Loucy (cell line): ENCODE results near the gene GRIN2A.

Source experiments
- H2AFZ ChIP-seq: fragments of 200-600 bp; sonication (generic); 2 replicates; pipeline ENCODE4 v1.6.0; 2016; ENCODE audit warnings: antibody characterized with exemption, mild to moderate bottlenecking, low read length, moderate library complexity
- H3F3A ChIP-seq: fragments of 200-600 bp; 2 replicates; pipeline ENCODE4 v1.6.0; 2016; ENCODE audit warnings: antibody characterized with exemption, low read depth, mild to moderate bottlenecking
- H3K27me3 ChIP-seq: fragments of 200-600 bp; sonication (generic); 2 replicates; pipeline ENCODE4 v1.6.1; 2014; ENCODE audit warnings: low read length, mild to moderate bottlenecking; ENCODE audit not compliant: insufficient read depth, poor library complexity, severe bottlenecking
- H3K36me3 ChIP-seq: fragments of 200-600 bp; sonication (generic); 2 replicates; pipeline ENCODE4 v1.6.1; 2016; ENCODE audit warnings: low read length; ENCODE audit not compliant: insufficient read depth
- H3K4me1 ChIP-seq: fragments of 200-600 bp; sonication (generic); 2 replicates; pipeline ENCODE4 v1.5.1; 2014; ENCODE audit warnings: low read length, mild to moderate bottlenecking; ENCODE audit not compliant: insufficient read depth, poor library complexity, severe bottlenecking
- H3K4me2 ChIP-seq: fragments of 200-600 bp; sonication (generic); 2 replicates; pipeline ENCODE4 v1.6.0; 2014; ENCODE audit warnings: antibody characterized with exemption, low read length, low read depth, mild to moderate bottlenecking; ENCODE audit not compliant: poor library complexity, severe bottlenecking
- H3K4me3 ChIP-seq: fragments of 200-600 bp; sonication (generic); 2 replicates; pipeline ENCODE4 v1.5.1; 2014; ENCODE audit warnings: low read length, mild to moderate bottlenecking, mixed read lengths; ENCODE audit not compliant: poor library complexity, severe bottlenecking
- H3K79me2 ChIP-seq: fragments of 200-600 bp; sonication (generic); 2 replicates; pipeline ENCODE4 v1.6.1; 2014; ENCODE audit warnings: low read length; ENCODE audit not compliant: insufficient read depth
- H3K9ac ChIP-seq: fragments of 200-600 bp; sonication (generic); 2 replicates; pipeline ENCODE4 v1.6.0; 2014; ENCODE audit warnings: mild to moderate bottlenecking, low read depth, low read length, moderate library complexity; ENCODE audit not compliant: poor library complexity, severe bottlenecking
- H3K9me2 ChIP-seq: fragments of 200-600 bp; sonication (generic); replicated peaks from 2 replicates; pipeline ENCODE4 v1.6.1; 2016; ENCODE audit warnings: low read depth, low read length, mixed read lengths
- H3K9me3 ChIP-seq: fragments of 200-600 bp; sonication (generic); 2 replicates; pipeline ENCODE4 v1.6.1; 2014; ENCODE audit warnings: mild to moderate bottlenecking, antibody characterized with exemption, low read length, low read depth; ENCODE audit not compliant: insufficient read depth
- H4K20me1 ChIP-seq: fragments of 200-600 bp; sonication (generic); 2 replicates; pipeline ENCODE4 v1.6.0; 2014; ENCODE audit warnings: antibody characterized with exemption, low read length, mild to moderate bottlenecking; ENCODE audit not compliant: insufficient read depth, poor library complexity, severe bottlenecking
- CTCF ChIP-seq: fragments of 200-600 bp; sonication (generic); conservative IDR thresholded peaks from 2 replicates; pipeline ENCODE4 v1.5.1; 2014; ENCODE audit warnings: mild to moderate bottlenecking, antibody characterized with exemption, low read length
- EZH2phosphoT487 ChIP-seq: fragments of 200-600 bp; IDR thresholded peaks from 2 replicates; pipeline ENCODE4 v1.6.1; 2018; ENCODE audit warnings: antibody characterized with exemption, mild to moderate bottlenecking, moderate library complexity, borderline replicate concordance

GRIN2A gene

GRCh38 chr16:9827062-9827752, 355.0 kb downstream of the GRIN2A start:
- Histone ChIP-seq H3K9ac (no peak overlapping the region), H3K27me3 (no peaks in the 10 kb centered on the region), H3K36me3 (no peaks in the 10 kb centered on the region), H3F3A (no peaks in the 10 kb centered on the region), H4K20me1 (no peaks in the 10 kb centered on the region), H3K4me3 (no peak overlapping the region), H3K4me1 (no peaks in the 10 kb centered on the region), H3K79me2 (no peaks in the 10 kb centered on the region), H3K9me2 (no peaks in the 10 kb centered on the region), H2AFZ (no peak overlapping the region), H3K4me2 (no peak overlapping the region), H3K9me3 (no peaks in the 10 kb centered on the region)
- TF ChIP-seq EZH2phosphoT487 (no peak), CTCF (no peak)

- no peaks in the 10 kb centered on the region for H3K27me3 ChIP-seq
- H2AFZ ChIP-seq, result no peak overlapping the region
- no peaks in the 10 kb centered on the region for H4K20me1 ChIP-seq
Observed at GRCh38 chr16:9826656-9827055, 355.6 kb downstream of the GRIN2A start.

GRCh38 chr16:9824200-9825068, 357.8 kb downstream of the GRIN2A start:
- Histone ChIP-seq H3K9me3 (no peaks in the 10 kb centered on the region), H3K4me2 (no peak overlapping the region), H3K4me1 (no peaks in the 10 kb centered on the region), H3K9ac (no peak overlapping the region), H2AFZ (no peak overlapping the region), H3K36me3 (no peaks in the 10 kb centered on the region), H3K27me3 (no peaks in the 10 kb centered on the region), H3K79me2 (no peaks in the 10 kb centered on the region), H4K20me1 (no peaks in the 10 kb centered on the region), H3K9me2 (no peaks in the 10 kb centered on the region), H3F3A (no peaks in the 10 kb centered on the region), H3K4me3 (no peak overlapping the region)
- TF ChIP-seq CTCF (no peak), EZH2phosphoT487 (no peak)

More at GRCh38 chr16:9826656-9827055, 355.6 kb downstream of the GRIN2A start:
- Histone ChIP-seq H3K9me3 (no peaks in the 10 kb centered on the region), H3K9me2 (no peaks in the 10 kb centered on the region), H3K4me2 (no peak overlapping the region), H3K4me3 (no peak overlapping the region), H3K36me3 (no peaks in the 10 kb centered on the region), H3K9ac (no peak overlapping the region), H3K79me2 (no peaks in the 10 kb centered on the region), H3F3A (no peaks in the 10 kb centered on the region), H3K4me1 (no peaks in the 10 kb centered on the region)
- no peak for TF ChIP-seq EZH2phosphoT487
- TF ChIP-seq CTCF, result no peak
